GM23338 (cell line): ENCODE data around the gene NBEAL2. TPM values are rescaled to one million over a fixed set of nuclear protein-coding genes. Genes with fewer than 3 reads are reported as not detected.

Experiments
- ATAC-seq: fragments of 200-7000 bp; cut with Tn5 transposase; 3 replicates; pipeline ENCODE4 v1.9.1; 2020
- DNase-seq: peaks from one replicate; pipeline ENCODE4 v3.0.0-alpha.2; 2015; ENCODE audit warnings: low spot score
- H2AFZ ChIP-seq: fragments of 200-600 bp; sonication (generic); 2 replicates; pipeline ENCODE4 v1.8.0; 2016; ENCODE audit warnings: antibody characterized with exemption, mild to moderate bottlenecking, moderate library complexity
- H3F3A ChIP-seq: fragments of 200-600 bp; sonication (generic); replicated peaks from 2 replicates; pipeline ENCODE4 v1.8.0; 2017; ENCODE audit warnings: antibody characterized with exemption, mixed run types, low read depth
- H3K27ac ChIP-seq: fragments of 200-600 bp; sonication (generic); 2 replicates; pipeline ENCODE4 v1.6.1; 2016; ENCODE audit warnings: low read depth
- H3K27me3 ChIP-seq: fragments of 200-600 bp; sonication (generic); 2 replicates; pipeline ENCODE4 v1.8.0; 2016; ENCODE audit warnings: mild to moderate bottlenecking, mixed run types, moderate library complexity; ENCODE audit not compliant: insufficient read depth
- H3K36me3 ChIP-seq: fragments of 200-600 bp; sonication (generic); 2 replicates; pipeline ENCODE4 v1.8.0; 2016; ENCODE audit warnings: mild to moderate bottlenecking; ENCODE audit not compliant: insufficient read depth
- H3K4me1 ChIP-seq: fragments of 200-600 bp; sonication (generic); 2 replicates; pipeline ENCODE4 v1.8.0; 2016; ENCODE audit warnings: mild to moderate bottlenecking, moderate library complexity; ENCODE audit not compliant: insufficient read depth
- H3K4me2 ChIP-seq: fragments of 200-600 bp; sonication (generic); 2 replicates; pipeline ENCODE4 v1.7.1; 2017; ENCODE audit warnings: mixed run types
- H3K4me3 ChIP-seq: fragments of 200-600 bp; sonication (generic); 2 replicates; pipeline ENCODE4 v1.6.1; 2016; ENCODE audit warnings: mixed run types
- H3K79me2 ChIP-seq: fragments of 200-600 bp; sonication (generic); replicated peaks from 2 replicates; pipeline ENCODE4 v1.8.0; 2017; ENCODE audit warnings: mild to moderate bottlenecking; ENCODE audit not compliant: insufficient read depth
- H3K9me2 ChIP-seq: fragments of 200-600 bp; sonication (generic); 2 replicates; pipeline ENCODE4 v1.8.0; 2017; ENCODE audit not compliant: insufficient read depth
- H4K20me1 ChIP-seq: fragments of 200-600 bp; sonication (generic); replicated peaks from 2 replicates; pipeline ENCODE4 v1.8.0; 2017; ENCODE audit warnings: mild to moderate bottlenecking; ENCODE audit not compliant: insufficient read depth
- H3K27ac Mint-ChIP-seq: 2 replicates; pipeline ENCODE4 v1.8.0; 2020; ENCODE audit warnings: inconsistent platforms, mild to moderate bottlenecking, moderate library complexity, mixed read lengths
- H3K27me3 Mint-ChIP-seq: 3 replicates; pipeline ENCODE4 v1.8.0; 2022; ENCODE audit warnings: low read depth, mild to moderate bottlenecking, moderate library complexity, mixed read lengths, inconsistent platforms; ENCODE audit not compliant: insufficient read depth, poor library complexity
- H3K36me3 Mint-ChIP-seq: 3 replicates; pipeline ENCODE4 v1.8.0; 2021; ENCODE audit warnings: low read depth, mild to moderate bottlenecking, inconsistent platforms, moderate library complexity, mixed read lengths
- H3K4me1 Mint-ChIP-seq: 3 replicates; pipeline ENCODE4 v1.8.0; 2020; ENCODE audit warnings: mild to moderate bottlenecking, inconsistent platforms, mixed read lengths
- H3K4me3 Mint-ChIP-seq: 3 replicates; pipeline ENCODE4 v1.8.0; 2021; ENCODE audit warnings: moderate library complexity, mild to moderate bottlenecking, inconsistent platforms, mixed read lengths
- H3K9me3 Mint-ChIP-seq: 3 replicates; pipeline ENCODE4 v1.8.0; 2020; ENCODE audit warnings: moderate library complexity, mild to moderate bottlenecking, inconsistent platforms, mixed read lengths
- CREB1 ChIP-seq: fragments of 250-450 bp; sonication (Bioruptor Pico); IDR thresholded peaks from 2 replicates; pipeline ENCODE4 v1.5.0; 2020; ENCODE audit warnings: low read depth, mild to moderate bottlenecking, moderate library complexity
- EZH2 ChIP-seq: fragments of 200-600 bp; sonication (generic); IDR thresholded peaks from one replicate; pipeline ENCODE4 v1.8.0; 2017; ENCODE audit warnings: antibody characterized with exemption, mild to moderate bottlenecking, low read depth; ENCODE audit not compliant: unreplicated experiment
- NANOG ChIP-seq: IDR thresholded peaks from 2 replicates; pipeline ENCODE4 v1.6.1; 2016; ENCODE audit warnings: antibody characterized with exemption, borderline replicate concordance
- POLR2AphosphoS5 ChIP-seq: IDR thresholded peaks from 2 replicates; pipeline ENCODE4 v1.6.1; 2016; ENCODE audit warnings: antibody characterized with exemption, low read depth
- STAT1 ChIP-seq: IDR thresholded peaks from one replicate; pipeline ENCODE4 v1.6.1; 2016; ENCODE audit warnings: antibody characterized with exemption; ENCODE audit not compliant: unreplicated experiment
- ZNF331 ChIP-seq: fragments of 250-450 bp; sonication (Bioruptor Pico); IDR thresholded peaks from 2 replicates; pipeline ENCODE4 v1.5.0; 2020; ENCODE audit warnings: low read depth, mild to moderate bottlenecking, moderate library complexity
- ZNF462 ChIP-seq: fragments of 250-450 bp; sonication (Bioruptor Pico); IDR thresholded peaks from 2 replicates; pipeline ENCODE4 v1.5.0; 2020; ENCODE audit warnings: mild to moderate bottlenecking, moderate library complexity
- polyA plus RNA-seq: library from polyadenylated mRNA; unstranded; fragments of >200 nt; fragmentation: Nextera tagmentation; extraction: Ambion mirVana; gene quantifications from 2 replicates; pipeline ENCODE4 v1.2.1, GENCODE V29; 2016
- total RNA-seq: library from RNA; depleted of rRNA; stranded (reverse); fragments of >200 nt; shearing (Covaris generic); gene quantifications from 2 replicates; pipeline ENCODE4 v1.2.3, GENCODE V29; 2014
- TF ChIP-seq, protein P1 (sequence below), 2 experiments: fragments of 200-600 bp in 1 of 2; sonication (generic) in 1 of 2; conservative IDR thresholded peaks; 2 replicates each; pipeline versions ENCODE4 v1.5.1 to v1.6.1; 2016 to 2017; ENCODE audit warnings: antibody characterized with exemption in 2 of 2, low read depth in 2 of 2, mild to moderate bottlenecking in 2 of 2, moderate library complexity in 1 of 2
- TF ChIP-seq, protein P2 (sequence below): IDR thresholded peaks from 2 replicates; pipeline ENCODE4 v1.6.1; 2016; ENCODE audit warnings: antibody characterized with exemption

The NBEAL2 gene
- total and polyA plus RNA-seq, 2 experiments from 2014 or later = 13.5 to 79.9 TPM

DNA sequence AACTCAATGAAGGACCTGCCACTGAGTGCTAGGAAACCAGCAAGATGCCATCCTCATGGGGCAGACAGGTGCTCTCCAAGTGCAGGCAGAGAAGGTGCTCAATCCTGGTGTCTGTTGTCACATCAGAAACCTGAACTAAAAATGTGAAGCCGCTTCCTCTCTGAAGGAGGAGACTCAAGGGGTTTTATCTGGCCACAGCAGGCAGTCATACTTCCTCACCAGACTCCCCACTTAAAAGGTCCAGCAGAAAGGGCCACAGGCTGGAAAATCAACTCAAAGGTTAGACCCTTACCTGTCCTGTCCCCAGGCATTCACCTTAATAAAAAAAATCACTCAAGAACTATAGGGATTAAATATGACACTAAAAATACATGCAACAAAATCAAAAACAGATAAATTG is 7.7 kb upstream of the NBEAL2 start:
- Mint-ChIP-seq H3K27ac (no peak overlapping the region), H3K36me3 (peaks cover 29% of the 10 kb centered on the region), H3K4me1 (peaks cover 29% of the 10 kb centered on the region), H3K27me3 (peaks cover 15% of the 10 kb centered on the region), H3K4me3 (no peak overlapping the region), H3K9me3 (0 out of 3 replicates have a peak, but pooled peaks cover 3% of the 10 kb centered on the region)
- Histone ChIP-seq H3K36me3 (no peaks in the 10 kb centered on the region), H3K27ac (no peak overlapping the region), H4K20me1 (peaks cover 87% of the 10 kb centered on the region), H3K4me3 (no peak overlapping the region), H3K4me2 (no peak overlapping the region), H3K4me1 (no peaks in the 10 kb centered on the region), H3K79me2 (peaks cover 98% of the 10 kb centered on the region), H3F3A (no peaks in the 10 kb centered on the region), H3K27me3 (no peaks in the 10 kb centered on the region), H3K9me2 (no peaks in the 10 kb centered on the region), H2AFZ (no peak overlapping the region)
- ATAC-seq = no peak
- TF ChIP-seq POLR2AphosphoS5 (no peak), NANOG (no peak), EZH2 (no peak), ZNF331 (CRISPR knock-in tag) (no peak), STAT1 (no peak)
- TF ChIP-seq, protein P1, sequence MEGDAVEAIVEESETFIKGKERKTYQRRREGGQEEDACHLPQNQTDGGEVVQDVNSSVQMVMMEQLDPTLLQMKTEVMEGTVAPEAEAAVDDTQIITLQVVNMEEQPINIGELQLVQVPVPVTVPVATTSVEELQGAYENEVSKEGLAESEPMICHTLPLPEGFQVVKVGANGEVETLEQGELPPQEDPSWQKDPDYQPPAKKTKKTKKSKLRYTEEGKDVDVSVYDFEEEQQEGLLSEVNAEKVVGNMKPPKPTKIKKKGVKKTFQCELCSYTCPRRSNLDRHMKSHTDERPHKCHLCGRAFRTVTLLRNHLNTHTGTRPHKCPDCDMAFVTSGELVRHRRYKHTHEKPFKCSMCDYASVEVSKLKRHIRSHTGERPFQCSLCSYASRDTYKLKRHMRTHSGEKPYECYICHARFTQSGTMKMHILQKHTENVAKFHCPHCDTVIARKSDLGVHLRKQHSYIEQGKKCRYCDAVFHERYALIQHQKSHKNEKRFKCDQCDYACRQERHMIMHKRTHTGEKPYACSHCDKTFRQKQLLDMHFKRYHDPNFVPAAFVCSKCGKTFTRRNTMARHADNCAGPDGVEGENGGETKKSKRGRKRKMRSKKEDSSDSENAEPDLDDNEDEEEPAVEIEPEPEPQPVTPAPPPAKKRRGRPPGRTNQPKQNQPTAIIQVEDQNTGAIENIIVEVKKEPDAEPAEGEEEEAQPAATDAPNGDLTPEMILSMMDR (conservative IDR thresholded peaks at IDR 0.05; ENCODE audit: low read depth in 2 of 2) = no peak
- TF ChIP-seq, protein P2, sequence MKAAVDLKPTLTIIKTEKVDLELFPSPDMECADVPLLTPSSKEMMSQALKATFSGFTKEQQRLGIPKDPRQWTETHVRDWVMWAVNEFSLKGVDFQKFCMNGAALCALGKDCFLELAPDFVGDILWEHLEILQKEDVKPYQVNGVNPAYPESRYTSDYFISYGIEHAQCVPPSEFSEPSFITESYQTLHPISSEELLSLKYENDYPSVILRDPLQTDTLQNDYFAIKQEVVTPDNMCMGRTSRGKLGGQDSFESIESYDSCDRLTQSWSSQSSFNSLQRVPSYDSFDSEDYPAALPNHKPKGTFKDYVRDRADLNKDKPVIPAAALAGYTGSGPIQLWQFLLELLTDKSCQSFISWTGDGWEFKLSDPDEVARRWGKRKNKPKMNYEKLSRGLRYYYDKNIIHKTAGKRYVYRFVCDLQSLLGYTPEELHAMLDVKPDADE = no peak
- DNase-seq = no peak

DNA sequence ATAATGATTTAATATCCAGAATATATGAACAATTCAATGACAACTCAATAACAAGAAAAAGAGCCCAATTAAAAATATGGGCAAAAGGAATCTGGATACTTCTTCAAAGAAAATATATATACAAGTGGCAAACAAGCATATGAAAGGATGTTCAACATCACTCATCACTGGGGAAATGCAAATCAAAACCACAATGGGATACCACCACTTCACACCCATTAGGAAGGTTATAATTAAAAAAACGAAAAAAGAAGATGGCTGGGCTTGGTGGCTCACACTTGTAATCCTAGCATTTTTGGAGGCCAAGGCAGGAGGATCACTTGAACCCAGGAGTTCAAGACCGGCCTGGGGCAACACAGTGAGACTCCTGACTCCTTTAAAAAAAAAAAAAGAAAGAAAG is 7.1 kb upstream of the NBEAL2 start:
- no peak overlapping the region for H3K27ac Mint-ChIP-seq
- TF ChIP-seq, protein P1 (conservative IDR thresholded peaks at IDR 0.05; ENCODE audit: low read depth in 2 of 2) = no peak
- TF ChIP-seq ZNF462 (CRISPR knock-in tag) (no peak), CREB1 (no peak)
- TF ChIP-seq, protein P2 = no peak

More for the DNA sequence above, 7.1 kb upstream of the NBEAL2 start:
- peaks cover 3% of the 10 kb centered on the region; the same call in 1 of the 3 replicates for H3K9me3 Mint-ChIP-seq
- H3K4me1 Mint-ChIP-seq = peaks cover 24% of the 10 kb centered on the region
- Histone ChIP-seq H3K9me2 (no peaks in the 10 kb centered on the region), H3K4me3 (no peak overlapping the region), H3K27ac (no peak overlapping the region), H3K79me2 (peaks cover 91% of the 10 kb centered on the region), H3K36me3 (no peaks in the 10 kb centered on the region), H3K27me3 (no peaks in the 10 kb centered on the region), H2AFZ (no peak overlapping the region), H3K4me2 (no peak overlapping the region), H3K4me1 (no peaks in the 10 kb centered on the region; the same call in 1 of the 2 replicates), H3F3A (no peaks in the 10 kb centered on the region), H4K20me1 (peaks cover 80% of the 10 kb centered on the region)
- ATAC-seq (no peak), DNase-seq (no peak)
- H3K4me3 Mint-ChIP-seq = no peak overlapping the region
- peaks cover 15% of the 10 kb centered on the region for H3K27me3 Mint-ChIP-seq
- H3K36me3 Mint-ChIP-seq = peaks cover 27% of the 10 kb centered on the region
